ENCODE data around the gene VPREB3. TPM values are rescaled to one million over a fixed set of nuclear protein-coding genes. Genes with fewer than 3 reads are reported as not detected.

Gene VPREB3
- total RNA-seq, 1 experiment from 2014 or later, result 1.1 TPM

DNA sequence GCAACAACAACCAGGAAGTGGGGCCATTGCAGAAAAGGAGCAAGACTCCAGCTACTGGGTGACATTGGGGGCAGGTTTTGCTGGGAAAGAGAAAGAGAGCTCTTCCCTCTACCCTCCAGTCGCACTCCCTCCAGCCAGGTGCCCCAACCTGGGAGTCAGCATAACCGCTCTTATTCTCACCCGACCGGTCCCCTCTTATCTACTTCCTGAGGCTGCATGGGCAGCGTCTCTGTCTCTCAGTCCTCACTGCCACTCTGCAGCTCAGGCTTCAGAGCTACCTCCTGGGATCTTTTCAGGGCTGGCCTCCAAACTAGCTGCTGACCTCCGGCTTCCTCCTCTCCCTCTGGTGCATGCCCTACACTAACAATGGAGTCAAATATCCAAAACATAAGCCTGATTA, 8.4 kb downstream of the VPREB3 start:
- Histone ChIP-seq H4K20me1 (ENCODE audit: insufficient read depth) (no peaks in the 10 kb centered on the region), H3K36me3 (ENCODE audit: low read depth) (peaks cover 4% of the 10 kb centered on the region; the same call in 1 of the 2 replicates), H3K79me2 (ENCODE audit: low read depth) (0 out of 2 replicates have a peak, but pooled peaks cover 4% of the 10 kb centered on the region), H3K27me3 (ENCODE audit: insufficient read depth, low read depth) (no peaks in the 10 kb centered on the region), H3F3A (ENCODE audit: insufficient read depth, low read depth) (peaks cover 15% of the 10 kb centered on the region; the same call in 1 of the 2 replicates), H3K27ac (no peak overlapping the region), H3K4me3 (no peak overlapping the region), H3K9me3 (ENCODE audit: insufficient read depth, low read depth) (no peaks in the 10 kb centered on the region), H3K4me1 (replicated peaks; ENCODE audit: insufficient read depth) (peaks cover 17% of the 10 kb centered on the region), H2AFZ (no peak overlapping the region), H3K9me2 (ENCODE audit: insufficient read depth) (no peaks in the 10 kb centered on the region), H3K4me2 (no peak overlapping the region)
- intact Hi-C loops (cut with micrococcal nuclease; ENCODE audit: unreplicated experiment), result no loop called here
- POLR2A ChIA-PET (ENCODE audit: unreplicated experiment), result no interaction called here
- BruUV-seq (replicated peaks), result no TSS peak
- no peak for DNase-seq
- TF ChIP-seq CTCF (conservative IDR thresholded peaks at IDR 0.05), result no peak
- CTCF ChIA-PET, result no interaction called here

DNA sequence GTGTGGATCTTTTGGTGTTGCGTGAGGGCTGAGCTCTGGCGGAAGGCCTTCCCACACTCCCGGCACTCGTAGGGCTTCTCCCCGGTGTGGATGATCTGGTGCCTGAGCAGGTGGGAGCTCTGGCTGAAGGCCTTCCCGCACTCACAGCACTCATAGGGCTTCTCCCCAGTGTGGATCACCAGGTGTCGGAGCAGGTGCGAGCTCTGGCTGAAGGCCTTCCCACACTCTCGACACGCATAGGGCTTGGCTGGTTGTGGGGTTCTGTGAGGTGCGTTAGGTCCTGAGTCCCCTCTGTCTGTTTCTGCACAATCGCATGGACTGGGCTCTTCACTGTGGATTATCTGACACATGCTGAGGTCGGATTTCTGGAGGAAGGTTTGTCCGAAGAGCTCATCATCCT, 9.7 kb downstream of the VPREB3 start:
- Histone ChIP-seq H3K4me3 (no peak overlapping the region), H3K9me3 (ENCODE audit: insufficient read depth, low read depth) (no peaks in the 10 kb centered on the region), H3K27me3 (ENCODE audit: insufficient read depth, low read depth) (no peaks in the 10 kb centered on the region), H3K27ac (no peak overlapping the region), H3K4me2 (no peak overlapping the region), H3K4me1 (replicated peaks; ENCODE audit: insufficient read depth) (peaks cover 11% of the 10 kb centered on the region; the same call in 1 of the 2 replicates), H3K79me2 (ENCODE audit: low read depth) (no peaks in the 10 kb centered on the region), H3K9me2 (ENCODE audit: insufficient read depth) (no peaks in the 10 kb centered on the region), H2AFZ (no peak overlapping the region), H3K36me3 (ENCODE audit: low read depth) (peaks cover 4% of the 10 kb centered on the region; the same call in 1 of the 2 replicates), H4K20me1 (ENCODE audit: insufficient read depth) (no peaks in the 10 kb centered on the region), H3F3A (ENCODE audit: insufficient read depth, low read depth) (peaks cover 5% of the 10 kb centered on the region; the same call in 1 of the 2 replicates)
- TF ChIP-seq EZH2 (IDR thresholded peaks at IDR 0.05; ENCODE audit: low read depth), result no peak
- no peak for TF ChIP-seq CTCF (conservative IDR thresholded peaks at IDR 0.05)
- BruUV-seq (replicated peaks), result no TSS peak
- intact Hi-C loops (cut with micrococcal nuclease; ENCODE audit: unreplicated experiment), result no loop called here
- ChIA-PET CTCF (interaction anchor here (0.6 kb wide), 1 partner anchor 1214 kb away, joined by 4 read pairs; no protein-coding TSS in a partner anchor), POLR2A (ENCODE audit: unreplicated experiment) (interaction anchor here (0.5 kb wide), 1 partner anchor 66 kb away, joined by 3 read pairs; no protein-coding TSS in a partner anchor)
- DNase-seq, result no peak

GRCh38 chr22:23744001-23744400, 10.2 kb downstream of the VPREB3 start:
- H3K9me2 ChIP-seq (ENCODE audit: insufficient read depth), result no peaks in the 10 kb centered on the region
- TF ChIP-seq CTCF (conservative IDR thresholded peaks at IDR 0.05) (no peak), EZH2 (IDR thresholded peaks at IDR 0.05; ENCODE audit: low read depth) (no peak)
- peaks cover 11% of the 10 kb centered on the region; the same call in 1 of the 2 replicates for H3K4me1 ChIP-seq (replicated peaks; ENCODE audit: insufficient read depth)
- H3F3A ChIP-seq (ENCODE audit: insufficient read depth, low read depth), result peaks cover 5% of the 10 kb centered on the region; the same call in 1 of the 2 replicates
- CTCF ChIA-PET, result interaction anchor here (0.6 kb wide), 1 partner anchor 1214 kb away, joined by 4 read pairs; no protein-coding TSS in a partner anchor
- no TSS peak for BruUV-seq (replicated peaks)
- no peaks in the 10 kb centered on the region for H3K27me3 ChIP-seq (ENCODE audit: insufficient read depth, low read depth)
- no peaks in the 10 kb centered on the region for H3K9me3 ChIP-seq (ENCODE audit: insufficient read depth, low read depth)
- intact Hi-C loops (cut with micrococcal nuclease; ENCODE audit: unreplicated experiment), result no loop called here
- H2AFZ ChIP-seq, result no peak overlapping the region
- no peak overlapping the region for H3K27ac ChIP-seq
- H3K4me2 ChIP-seq, result no peak overlapping the region
- no peaks in the 10 kb centered on the region for H4K20me1 ChIP-seq (ENCODE audit: insufficient read depth)
- no peak overlapping the region for H3K4me3 ChIP-seq
- H3K79me2 ChIP-seq (ENCODE audit: low read depth), result no peaks in the 10 kb centered on the region
- H3K36me3 ChIP-seq (ENCODE audit: low read depth), result peaks cover 4% of the 10 kb centered on the region; the same call in 1 of the 2 replicates
- no peak for DNase-seq
- POLR2A ChIA-PET (ENCODE audit: unreplicated experiment), result interaction anchor here (0.5 kb wide), 1 partner anchor 67 kb away, joined by 3 read pairs; no protein-coding TSS in a partner anchor

Measured in PC-9 (cell line).